AG04450 (cell line): ENCODE measurements around the gene METTL13. TPM values are rescaled to one million over a fixed set of nuclear protein-coding genes. Genes with fewer than 3 reads are reported as not detected.
A peak's percentile ranks its signal among the peaks of the same experiment; 100 is the strongest.

Source experiments
- CTCF ChIA-PET: fragments of 300-600, 350-600 bp; formaldehyde crosslinking; extraction: SDS; loops from one replicate; lab custom pipeline; 2022; ENCODE audit warnings: antibody characterized with exemption, inconsistent platforms; lab: Charles Lee
- POLR2A ChIA-PET: fragments of 350-600 bp; formaldehyde crosslinking; extraction: SDS; loops from one replicate; lab custom pipeline; 2021; ENCODE audit warnings: antibody characterized with exemption, inconsistent platforms; lab: Yijun Ruan, JAX
- DNase-seq: peaks from one replicate; pipeline ENCODE4 v3.0.0-alpha.2; 2011; ENCODE audit warnings: low read depth, low spot score
- H3K27ac ChIP-seq: one replicate; pipeline ENCODE4 v1.5.1; 2012; ENCODE audit warnings: low read depth, low read length, control low read depth
- H3K27me3 ChIP-seq: one replicate; pipeline ENCODE4 v1.6.0; 2012; ENCODE audit warnings: low read length; ENCODE audit not compliant: control insufficient read depth, insufficient read depth
- H3K4me3 ChIP-seq: 2 replicates; pipeline ENCODE4 v1.5.1; 2011; ENCODE audit warnings: mild to moderate bottlenecking, low read depth, low read length, control low read depth
- H3K9me3 ChIP-seq: 2 replicates; pipeline ENCODE4 v1.5.1; 2012; ENCODE audit warnings: low read length; ENCODE audit not compliant: control insufficient read depth, insufficient read depth
- polyA plus RNA-seq: library from polyadenylated mRNA; depleted of rRNA; stranded (reverse); fragments of >200 nt; gene quantifications from 2 replicates; pipeline ENCODE4 v1.2.3, GENCODE V29; 2011
- TF ChIP-seq, protein P1 (sequence below): IDR thresholded peaks from 2 replicates; pipeline ENCODE4 v1.5.1; 2011; ENCODE audit warnings: low read depth, low read length, control low read depth, inconsistent platforms

Gene METTL13
- polyA plus RNA-seq, 1 experiment, result 32.0 TPM

GRCh38 chr1:171740356-171740863, 41.0 kb upstream of the METTL13 start:
- CTCF ChIA-PET, result interaction anchor here (1.0 to 5.4 kb wide), 3 partner anchors 24 to 96 kb away, joined by 4 to 41 read pairs (median 4); no protein-coding TSS in a partner anchor
- POLR2A ChIA-PET, result interaction anchor here (4.9 kb wide), 1 partner anchor 41 kb away, joined by 50 read pairs; the partner anchor contains the start of gene METTL13
- H3K9me3 ChIP-seq, result no peaks in the 10 kb centered on the region
- no peak for DNase-seq
- H3K4me3 ChIP-seq, result peak overlapping the region; percentile 90
- no peak overlapping the region for H3K27ac ChIP-seq
- TF ChIP-seq, protein P1, sequence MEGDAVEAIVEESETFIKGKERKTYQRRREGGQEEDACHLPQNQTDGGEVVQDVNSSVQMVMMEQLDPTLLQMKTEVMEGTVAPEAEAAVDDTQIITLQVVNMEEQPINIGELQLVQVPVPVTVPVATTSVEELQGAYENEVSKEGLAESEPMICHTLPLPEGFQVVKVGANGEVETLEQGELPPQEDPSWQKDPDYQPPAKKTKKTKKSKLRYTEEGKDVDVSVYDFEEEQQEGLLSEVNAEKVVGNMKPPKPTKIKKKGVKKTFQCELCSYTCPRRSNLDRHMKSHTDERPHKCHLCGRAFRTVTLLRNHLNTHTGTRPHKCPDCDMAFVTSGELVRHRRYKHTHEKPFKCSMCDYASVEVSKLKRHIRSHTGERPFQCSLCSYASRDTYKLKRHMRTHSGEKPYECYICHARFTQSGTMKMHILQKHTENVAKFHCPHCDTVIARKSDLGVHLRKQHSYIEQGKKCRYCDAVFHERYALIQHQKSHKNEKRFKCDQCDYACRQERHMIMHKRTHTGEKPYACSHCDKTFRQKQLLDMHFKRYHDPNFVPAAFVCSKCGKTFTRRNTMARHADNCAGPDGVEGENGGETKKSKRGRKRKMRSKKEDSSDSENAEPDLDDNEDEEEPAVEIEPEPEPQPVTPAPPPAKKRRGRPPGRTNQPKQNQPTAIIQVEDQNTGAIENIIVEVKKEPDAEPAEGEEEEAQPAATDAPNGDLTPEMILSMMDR, result no peak
- H3K27me3 ChIP-seq, result no peaks in the 10 kb centered on the region

DNA sequence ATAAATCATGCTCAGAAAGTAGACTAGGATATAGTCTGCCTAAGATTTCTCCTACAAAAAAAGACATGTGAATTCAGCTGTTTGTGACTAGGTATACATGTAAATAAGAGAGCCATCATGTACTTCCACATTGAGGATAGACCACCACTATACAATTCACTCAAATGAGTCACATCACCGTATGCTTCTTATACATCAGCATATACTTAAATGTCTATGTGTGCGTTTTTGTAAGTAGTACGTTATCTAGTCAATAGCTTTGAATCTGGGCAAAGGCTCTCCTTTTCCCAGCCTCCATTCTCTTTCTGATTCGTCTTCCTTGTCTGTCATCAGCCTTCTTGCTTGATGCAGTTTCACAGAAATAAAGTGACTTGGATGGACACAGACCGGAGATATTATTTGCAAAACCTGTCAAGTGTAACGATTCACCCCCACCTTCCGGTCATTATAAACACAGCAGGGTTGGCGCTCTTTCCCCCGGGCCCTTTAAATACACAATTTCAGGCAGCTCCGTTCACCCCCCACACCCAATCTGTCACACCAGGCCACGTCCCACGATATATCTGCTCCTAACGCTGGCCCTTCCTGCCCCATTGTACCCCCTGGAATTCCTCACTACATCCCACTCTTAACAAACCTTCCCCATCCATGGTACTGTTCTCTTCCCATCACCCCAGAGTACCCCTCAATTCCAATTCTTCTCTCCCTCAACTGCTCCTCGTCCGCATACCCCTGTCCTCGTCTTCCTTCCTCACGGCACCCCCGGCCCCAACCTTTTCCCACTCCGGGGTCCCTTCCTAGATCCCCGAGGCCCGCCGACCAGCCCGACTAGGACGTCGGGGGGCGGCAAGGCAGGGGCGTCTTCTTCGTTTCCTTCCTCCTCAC, 40.2 kb upstream of the METTL13 start:
- TF ChIP-seq, protein P1, result 0 out of 2 replicates have a peak, but pooled peaks have one; percentile 2
- ChIA-PET CTCF (interaction anchor here (0.7 to 5.4 kb wide), 4 partner anchors 12 to 97 kb away, joined by 3 to 41 read pairs (median 4); no protein-coding TSS in a partner anchor), POLR2A (interaction anchor here (0.6 to 4.9 kb wide), 3 partner anchors 13 to 170 kb away, joined by 3 to 50 read pairs (median 42); partner anchors contain the start of gene METTL13)
- DNase-seq, result no peak
- no peaks in the 10 kb centered on the region for H3K9me3 ChIP-seq
- H3K27me3 ChIP-seq, result no peaks in the 10 kb centered on the region
- peak overlapping the region; percentile 84 for H3K27ac ChIP-seq
- H3K4me3 ChIP-seq, result peak overlapping the region; percentile 90

- ChIA-PET POLR2A (interaction anchor here (0.6 to 4.9 kb wide), 5 partner anchors 12 to 171 kb away, joined by 3 to 50 read pairs (median 7); partner anchors contain the start of gene METTL13), CTCF (interaction anchor here (0.7 to 3.1 kb wide), 4 partner anchors 12 to 59 kb away, joined by 3 to 16 read pairs (median 3); no protein-coding TSS in a partner anchor)
- no peaks in the 10 kb centered on the region for H3K9me3 ChIP-seq
- H3K27ac ChIP-seq, result peak within 1 kb of the TSS; percentile 95
- TF ChIP-seq, protein P1, result no peak
- DNase-seq, result no peak
- peak within 1 kb of the TSS; percentile 90 for H3K4me3 ChIP-seq
- H3K27me3 ChIP-seq, result no peaks in the 10 kb centered on the region
Observed at GRCh38 chr1:171741872-171742576, 39.4 kb upstream of the METTL13 start, which contains the start of gene VAMP4. Gene VAMP4, minus strand, starts transcription at chr1:171742065. Its CDS starts 3,651 bp downstream, at chr1:171738414.

DNA sequence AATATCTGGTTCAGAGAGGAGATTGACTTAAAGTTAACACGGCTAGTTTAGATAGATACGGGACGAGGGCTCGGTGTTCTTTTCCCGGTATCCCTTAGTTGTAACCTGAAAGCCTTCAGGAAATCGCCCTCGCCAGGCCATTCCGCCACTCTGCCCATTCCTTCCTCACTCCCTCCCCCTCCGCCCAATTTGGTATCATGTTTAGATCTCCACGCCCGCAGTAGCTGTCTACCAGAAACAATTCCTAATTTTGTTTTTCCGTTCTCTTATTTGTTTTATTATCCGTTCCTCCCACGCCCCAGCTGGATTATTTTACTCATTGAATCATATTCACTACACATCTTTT, 38.9 kb upstream of the METTL13 start:
- POLR2A ChIA-PET, result interaction anchor here (0.5 to 4.9 kb wide), 8 partner anchors 9 to 1973 kb away, joined by 4 to 50 read pairs (median 8); partner anchors contain the start of gene METTL13
- CTCF ChIA-PET, result interaction anchor here (0.6 to 3.1 kb wide), 12 partner anchors 12 to 612 kb away, joined by 3 to 16 read pairs (median 6); partner anchors contain the start of gene METTL13
- peak overlapping the region; percentile 95 for H3K27ac ChIP-seq
- H3K9me3 ChIP-seq, result no peaks in the 10 kb centered on the region
- DNase-seq, result no peak
- TF ChIP-seq, protein P1, result no peak
- H3K27me3 ChIP-seq, result no peaks in the 10 kb centered on the region
- H3K4me3 ChIP-seq, result peak overlapping the region; percentile 90
